B cell (primary cell): ENCODE data around the gene NTHL1. TPM values are rescaled to one million over a fixed set of nuclear protein-coding genes. Genes with fewer than 3 reads are reported as not detected.

Experiments
- ATAC-seq: fragments of 200-7000 bp; cut with Tn5 transposase; one replicate; pipeline ENCODE4 v1.10.0; 2021; ENCODE audit warnings: low read depth, mild to moderate bottlenecking, moderate number of reproducible peaks, moderate library complexity
- CTCF ChIA-PET: fragments of 350-600 bp; sonication (Branson Sonifier 250); formaldehyde crosslinking; loops from one replicate; lab custom pipeline; 2021; ENCODE audit warnings: antibody characterized with exemption, inconsistent platforms; lab: Charles Lee
- POLR2A ChIA-PET: fragments of 350-600 bp; sonication (Branson Sonifier 250); formaldehyde crosslinking; loops from one replicate; lab custom pipeline; 2021; ENCODE audit warnings: antibody characterized with exemption; lab: Charles Lee
- DNase-seq: peaks from one replicate; pipeline ENCODE4 v3.0.0; 2013
- H2AFZ ChIP-seq: 2 replicates; pipeline ENCODE4 v1.6.1; 2012; ENCODE audit warnings: mild to moderate bottlenecking, low read depth, low read length; ENCODE audit not compliant: insufficient read depth, poor library complexity, severe bottlenecking
- H3K27ac ChIP-seq, 2 donors: 1 replicate in 1 of 2; 2 replicates in 1 of 2; pipeline ENCODE4 v1.5.1; 2012 to 2013; ENCODE audit warnings: low read length in 2 of 2, mild to moderate bottlenecking in 2 of 2, moderate library complexity in 1 of 2
- H3K27me3 ChIP-seq, 4 experiments: fragments of 200-600 bp in 1 of 4; sonication (generic) in 1 of 4; replicated peaks in 1 of 4; 1 replicate in 2 of 4; 2 replicates in 2 of 4; pipeline versions ENCODE4 v1.6.1 to v1.7.0; 2013 to 2016; ENCODE audit warnings: low read length in 3 of 4, mild to moderate bottlenecking in 2 of 4, mixed read lengths in 1 of 4, moderate library complexity in 1 of 4; ENCODE audit not compliant: insufficient read depth in 4 of 4, control insufficient read depth in 3 of 4; ENCODE audit errors: control extremely low read depth in 1 of 4
- H3K36me3 ChIP-seq, 2 experiments: replicated peaks in 1 of 2; 1 replicate in 1 of 2; 2 replicates in 1 of 2; pipeline versions ENCODE4 v1.6.1 to v1.7.1; 2013; ENCODE audit warnings: low read length in 1 of 2; ENCODE audit not compliant: insufficient read depth in 2 of 2, control insufficient read depth in 1 of 2; ENCODE audit errors: control extremely low read depth in 1 of 2, extremely low read depth in 1 of 2
- H3K4me1 ChIP-seq, 2 donors: fragments of 200-600 bp in 1 of 2; sonication (generic) in 1 of 2; 1 replicate in 1 of 2; 2 replicates in 1 of 2; pipeline versions ENCODE4 v1.5.1 to v1.6.1; 2013 to 2017; ENCODE audit warnings: low read length in 2 of 2; ENCODE audit not compliant: control insufficient read depth in 2 of 2, insufficient read depth in 2 of 2
- H3K4me2 ChIP-seq: replicated peaks from 2 replicates; pipeline ENCODE3; 2012; ENCODE audit warnings: mild to moderate bottlenecking, low read depth, low read length; ENCODE audit not compliant: poor library complexity, severe bottlenecking
- H3K4me3 ChIP-seq, 5 experiments: fragments of 200-600 bp in 1 of 5; sonication (generic) in 1 of 5; 1 replicate in 3 of 5; 2 replicates in 2 of 5; pipeline versions ENCODE4 v1.5.1 to v1.7.0; 2011 to 2016; ENCODE audit warnings: low read length in 4 of 5, mild to moderate bottlenecking in 4 of 5, low read depth in 2 of 5, control low read depth in 1 of 5, moderate library complexity in 1 of 5; ENCODE audit not compliant: insufficient read depth in 1 of 5; ENCODE audit errors: control extremely low read depth in 1 of 5, extremely low read depth in 1 of 5
- H3K79me2 ChIP-seq: fragments of 200-600 bp; sonication (generic); one replicate; pipeline ENCODE4 v1.6.0; 2016; ENCODE audit warnings: low read length; ENCODE audit not compliant: control insufficient read depth, insufficient read depth
- H3K9ac ChIP-seq: fragments of 200-600 bp; sonication (generic); 2 replicates; pipeline ENCODE4 v1.6.1; 2017; ENCODE audit warnings: mild to moderate bottlenecking, low read length, moderate library complexity
- H3K9me3 ChIP-seq, 3 donors: one replicate each; pipeline versions ENCODE4 v1.6.1 to v1.7.1; 2013; ENCODE audit warnings: low read length in 2 of 3; ENCODE audit not compliant: control insufficient read depth in 2 of 3, insufficient read depth in 1 of 3; ENCODE audit errors: control extremely low read depth in 1 of 3
- H4K20me1 ChIP-seq: 2 replicates; pipeline ENCODE4 v1.6.0; 2012; ENCODE audit warnings: mild to moderate bottlenecking, low read length; ENCODE audit not compliant: insufficient read depth, control insufficient read depth, poor library complexity, severe bottlenecking
- H3K27ac Mint-ChIP-seq: one replicate; pipeline ENCODE4 v1.8.0; 2021; ENCODE audit warnings: mixed read lengths
- H3K27me3 Mint-ChIP-seq: one replicate; pipeline ENCODE4 v1.8.0; 2021; ENCODE audit warnings: mixed read lengths
- H3K4me1 Mint-ChIP-seq: one replicate; pipeline ENCODE4 v1.8.0; 2021; ENCODE audit warnings: mixed read lengths
- H3K4me3 Mint-ChIP-seq: one replicate; pipeline ENCODE4 v1.8.0; 2021; ENCODE audit warnings: mixed read lengths
- H3K9me3 Mint-ChIP-seq: one replicate; pipeline ENCODE4 v1.8.0; 2022; ENCODE audit warnings: mixed read lengths; ENCODE audit not compliant: insufficient read depth
- CTCF ChIP-seq: fragments of 200-600 bp; IDR thresholded peaks from one replicate; pipeline ENCODE4 v1.8.0; 2022; ENCODE audit warnings: antibody characterized with exemption, mild to moderate bottlenecking
- EZH2 ChIP-seq: IDR thresholded peaks from 2 replicates; pipeline ENCODE4 v1.6.1; 2012; ENCODE audit warnings: borderline replicate concordance, low read depth, mild to moderate bottlenecking, moderate library complexity, low read length; ENCODE audit not compliant: insufficient read depth, poor library complexity, severe bottlenecking
- WGBS: methylation state at CpG from one replicate; pipeline ENCODE4 v1.1.5; 2013; ENCODE audit warnings: missing lambda C conversion rate; ENCODE audit not compliant: insufficient coverage; 5-methylcytosine and 5-hydroxymethylcytosine counted together
- intact Hi-C: fragments of 100-400 bp; cut with micrococcal nuclease; formaldehyde crosslinking; loops from one replicate; pipeline ENCODE4 v1.10.0; 2022
- polyA plus RNA-seq: library from polyadenylated mRNA; depleted of rRNA; stranded (reverse); fragments of >200 nt; gene quantifications from 2 replicates; pipeline ENCODE4 v1.2.3, GENCODE V29; 2012
- total RNA-seq, 2 donors: library from RNA; stranded (reverse); fragments of 120-200 nt in 1 of 2; gene quantifications; 1 replicate in 1 of 2; 2 replicates in 1 of 2; pipeline versions ENCODE4 v1.2.3 to v1.2.4, GENCODE V29; 2013 to 2022

NTHL1 gene
- total and polyA plus RNA-seq, 2 donors (not counting 1 experiment from before 2014, with no cell fraction given): 17.5 to 27.6 TPM

GRCh38 chr16:2071454-2072202 is 24.0 kb upstream of the NTHL1 start:
- H3K27me3 ChIP-seq: no peaks in the 10 kb centered on the region
- no peaks in the 10 kb centered on the region for H3K4me1 ChIP-seq
- H3K9ac ChIP-seq: no peak overlapping the region
- H2AFZ ChIP-seq: no peak overlapping the region
- no peaks in the 10 kb centered on the region for H3K9me3 ChIP-seq
- Mint-ChIP-seq H3K27me3 (no peaks in the 10 kb centered on the region), H3K27ac (no peak overlapping the region), H3K4me3 (no peak overlapping the region), H3K9me3 (no peaks in the 10 kb centered on the region), H3K4me1 (no peaks in the 10 kb centered on the region)
- WGBS: 95% methylated on average over 34 of the region's 34 CpGs
- no peak overlapping the region for H3K4me2 ChIP-seq
- H3K27ac ChIP-seq: no peak overlapping the region
- intact Hi-C loops: no loop called here
- peaks cover 0 to 52% of the 10 kb centered on the region in 2 experiments for H3K36me3 ChIP-seq
- H4K20me1 ChIP-seq: no peaks in the 10 kb centered on the region
- ATAC-seq (no peak), DNase-seq (no peak)
- CTCF ChIA-PET: interaction anchor here (0.5 kb wide), 1 partner anchor 711 kb away, joined by 3 read pairs; no protein-coding TSS in a partner anchor
- no peaks in the 10 kb centered on the region for H3K79me2 ChIP-seq
- H3K4me3 ChIP-seq: no peak overlapping the region
- POLR2A ChIA-PET: no interaction called here
- no peak for TF ChIP-seq CTCF
- no peak for TF ChIP-seq EZH2
